KOPT-K1 (cell line): ENCODE data around the gene CKLF.

Source experiments
- H3K27ac ChIP-seq: fragments of 200-600 bp; sonication (generic); 2 replicates; pipeline ENCODE4 v1.5.1; 2016; ENCODE audit warnings: antibody characterized with exemption, mild to moderate bottlenecking, low read depth, low read length; ENCODE audit not compliant: poor library complexity, severe bottlenecking
- H3K36me3 ChIP-seq: fragments of 200-600 bp; sonication (generic); 2 replicates; pipeline ENCODE4 v1.5.1; 2017; ENCODE audit warnings: antibody characterized with exemption, mild to moderate bottlenecking, low read length, moderate library complexity; ENCODE audit not compliant: insufficient read depth
- H3K9me3 ChIP-seq: fragments of 200-600 bp; sonication (generic); 2 replicates; pipeline ENCODE4 v1.5.1; 2017; ENCODE audit warnings: antibody characterized with exemption, low read length, mild to moderate bottlenecking; ENCODE audit not compliant: insufficient read depth, poor library complexity, severe bottlenecking

The CKLF gene

DNA sequence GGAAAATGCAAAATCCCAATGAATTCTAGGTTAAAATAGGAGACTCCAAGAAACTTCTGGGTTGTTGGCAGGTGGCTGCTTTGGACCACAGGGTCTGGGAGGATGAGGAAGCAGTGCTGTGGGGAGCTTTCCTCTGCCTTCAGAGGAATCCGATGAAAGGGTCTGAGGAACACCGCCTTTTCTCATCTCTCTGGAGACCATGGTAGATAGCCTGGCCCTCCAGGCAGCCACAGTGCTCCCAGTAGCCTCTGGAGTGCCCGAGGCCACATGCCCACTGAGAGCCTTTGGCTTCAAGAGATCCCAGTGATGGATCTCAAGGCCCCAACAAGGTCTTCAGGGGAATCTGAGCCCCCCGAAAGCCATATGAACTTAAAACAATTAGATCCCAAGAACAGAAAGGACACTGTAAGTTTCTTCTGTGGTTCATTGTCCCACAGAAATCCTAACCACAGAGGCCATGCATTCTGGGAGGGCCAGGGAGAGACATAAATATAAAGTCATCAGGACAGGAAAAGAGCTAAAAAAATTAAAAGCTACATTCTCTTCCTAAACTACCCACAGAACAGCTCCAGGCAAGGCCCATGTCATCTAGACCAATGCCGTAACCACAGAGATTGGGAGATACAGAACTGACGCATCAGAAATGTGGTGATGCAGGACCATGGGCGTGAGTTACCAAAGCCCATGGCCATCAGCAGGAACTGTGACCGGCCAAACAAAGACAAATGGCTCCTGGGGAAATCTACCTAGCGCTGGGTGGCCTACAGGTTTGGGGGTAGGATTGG, 26.8 kb upstream of the CKLF start:
- H3K27ac ChIP-seq: peak overlapping the region; percentile 76
- no peaks in the 10 kb centered on the region for H3K36me3 ChIP-seq
- H3K9me3 ChIP-seq: no peaks in the 10 kb centered on the region

DNA sequence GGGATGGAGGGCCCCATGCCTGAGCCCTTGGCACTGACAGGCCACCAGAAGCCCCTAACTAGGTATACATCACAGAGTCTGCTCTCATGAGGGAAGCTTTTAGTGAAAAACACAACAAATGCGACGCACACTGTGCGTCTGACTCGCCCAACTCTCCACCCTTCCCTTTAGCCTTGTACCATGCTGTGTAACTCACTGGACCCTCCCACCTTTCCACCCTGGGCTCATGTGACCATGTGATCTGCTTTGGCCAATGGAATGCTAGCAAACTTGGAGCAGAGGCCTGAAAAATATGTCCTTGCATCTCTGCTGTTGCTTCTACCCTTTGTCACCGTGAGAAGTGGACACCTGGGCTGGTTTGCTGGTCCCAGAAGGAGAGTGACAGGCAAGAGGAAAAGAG, 24.1 kb upstream of the CKLF start:
- Histone ChIP-seq H3K27ac (peak overlapping the region; percentile 31), H3K9me3 (no peaks in the 10 kb centered on the region), H3K36me3 (no peaks in the 10 kb centered on the region)

DNA sequence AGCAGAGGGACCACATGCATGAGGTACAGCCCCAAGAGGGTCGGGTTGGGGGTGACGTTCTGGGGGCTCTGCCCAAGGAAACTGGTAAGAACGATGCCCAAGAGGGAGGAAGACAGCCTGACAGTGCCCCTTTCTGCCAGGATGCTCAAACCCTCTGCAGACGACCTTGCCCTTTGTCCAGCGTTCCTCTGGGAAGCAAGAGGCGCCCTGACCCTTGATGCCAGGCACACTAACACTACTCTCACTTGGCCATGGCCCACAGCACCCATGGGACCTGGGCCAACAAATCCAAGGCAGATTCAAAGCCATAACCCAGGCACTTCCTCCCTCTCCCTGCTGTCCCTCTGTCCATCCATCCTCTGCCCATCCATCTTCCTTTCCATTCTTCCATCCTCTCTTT, 22.9 kb upstream of the CKLF start:
- H3K36me3 ChIP-seq: no peaks in the 10 kb centered on the region
- no peak overlapping the region for H3K27ac ChIP-seq
- H3K9me3 ChIP-seq: no peaks in the 10 kb centered on the region

DNA sequence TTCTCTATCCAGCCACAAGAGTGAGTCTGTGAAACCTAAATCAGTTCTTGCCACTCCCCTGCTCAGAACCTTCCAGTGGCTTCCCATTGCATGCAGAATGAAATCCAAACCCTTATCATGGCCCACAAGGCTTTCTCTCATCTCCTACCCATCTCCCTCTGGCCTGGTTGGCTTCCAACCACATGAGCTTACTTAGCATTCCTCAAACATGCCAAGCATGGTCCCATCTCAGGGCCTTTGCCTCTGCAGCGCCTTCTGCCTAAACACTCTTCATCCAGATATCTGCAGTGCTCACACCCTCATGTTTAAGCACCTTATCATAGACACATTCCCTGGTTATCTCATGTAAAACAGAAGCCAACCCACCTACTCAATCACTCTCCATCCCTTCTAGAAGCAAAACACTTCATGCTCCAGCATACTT, 18.0 kb upstream of the CKLF start:
- H3K9me3 ChIP-seq: no peaks in the 10 kb centered on the region
- no peaks in the 10 kb centered on the region for H3K36me3 ChIP-seq
- no peak overlapping the region for H3K27ac ChIP-seq

DNA sequence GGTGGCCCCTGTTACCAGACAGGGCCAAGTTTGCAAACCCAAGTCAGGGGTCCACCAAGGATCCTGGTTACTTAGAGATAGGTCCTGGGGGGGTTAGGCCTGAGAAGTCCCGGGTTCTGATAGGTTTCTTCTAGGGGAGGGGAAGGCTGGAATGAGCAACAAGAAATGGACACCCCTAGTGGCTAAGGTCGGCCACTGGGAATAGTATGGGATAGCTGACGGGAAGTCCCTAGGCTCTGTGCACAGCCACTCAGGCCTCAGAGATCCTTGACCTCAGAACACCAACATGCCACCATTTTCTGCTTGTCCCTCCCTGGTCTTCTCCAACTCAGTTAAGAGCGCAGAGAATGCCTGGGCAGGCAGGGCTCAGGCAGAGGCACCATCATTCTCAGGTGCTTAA, 15.9 kb upstream of the CKLF start:
- Histone ChIP-seq H3K9me3 (no peaks in the 10 kb centered on the region), H3K36me3 (no peaks in the 10 kb centered on the region), H3K27ac (no peak overlapping the region)

DNA sequence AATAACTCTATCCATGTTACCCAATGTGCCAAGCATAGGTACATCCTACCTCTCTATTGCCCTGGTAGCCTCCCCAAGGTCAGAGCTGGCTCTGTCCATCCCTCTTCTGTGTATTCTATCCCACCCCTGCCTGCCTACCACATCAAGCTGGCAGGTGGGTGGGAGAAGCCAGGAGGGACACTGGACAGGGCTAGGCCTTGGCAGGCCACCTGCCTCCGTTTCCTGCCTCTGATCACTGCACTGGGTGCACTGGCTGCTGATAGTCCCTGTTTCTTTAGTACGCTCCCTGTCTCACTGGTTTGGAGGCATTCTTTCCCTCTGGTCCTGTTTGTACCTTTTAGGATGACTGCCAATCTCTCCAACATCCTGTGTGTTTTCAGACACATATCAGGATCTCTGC, 15.1 kb upstream of the CKLF start:
- Histone ChIP-seq H3K36me3 (no peaks in the 10 kb centered on the region), H3K27ac (no peak overlapping the region), H3K9me3 (no peaks in the 10 kb centered on the region)

DNA sequence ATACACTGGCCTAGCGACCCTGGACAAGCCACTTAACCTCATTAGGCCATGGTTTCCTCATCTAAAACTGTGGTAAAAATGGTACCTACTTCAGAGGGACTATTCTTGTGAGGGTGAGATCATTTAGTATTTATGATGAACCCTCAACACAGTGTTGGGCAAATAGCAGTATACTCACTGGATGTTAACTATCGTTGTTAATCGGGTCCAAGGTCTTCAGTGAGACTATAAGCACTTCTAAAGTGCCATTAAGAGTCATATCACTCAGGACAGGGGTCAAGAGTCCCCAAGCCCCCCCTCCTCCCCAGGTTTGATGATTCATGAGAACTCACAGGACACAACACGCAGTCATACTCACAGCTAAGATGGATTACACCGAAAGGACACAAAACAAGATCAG, 13.5 kb upstream of the CKLF start:
- Histone ChIP-seq H3K27ac (peak overlapping the region; percentile 43), H3K36me3 (no peaks in the 10 kb centered on the region), H3K9me3 (no peaks in the 10 kb centered on the region)

DNA sequence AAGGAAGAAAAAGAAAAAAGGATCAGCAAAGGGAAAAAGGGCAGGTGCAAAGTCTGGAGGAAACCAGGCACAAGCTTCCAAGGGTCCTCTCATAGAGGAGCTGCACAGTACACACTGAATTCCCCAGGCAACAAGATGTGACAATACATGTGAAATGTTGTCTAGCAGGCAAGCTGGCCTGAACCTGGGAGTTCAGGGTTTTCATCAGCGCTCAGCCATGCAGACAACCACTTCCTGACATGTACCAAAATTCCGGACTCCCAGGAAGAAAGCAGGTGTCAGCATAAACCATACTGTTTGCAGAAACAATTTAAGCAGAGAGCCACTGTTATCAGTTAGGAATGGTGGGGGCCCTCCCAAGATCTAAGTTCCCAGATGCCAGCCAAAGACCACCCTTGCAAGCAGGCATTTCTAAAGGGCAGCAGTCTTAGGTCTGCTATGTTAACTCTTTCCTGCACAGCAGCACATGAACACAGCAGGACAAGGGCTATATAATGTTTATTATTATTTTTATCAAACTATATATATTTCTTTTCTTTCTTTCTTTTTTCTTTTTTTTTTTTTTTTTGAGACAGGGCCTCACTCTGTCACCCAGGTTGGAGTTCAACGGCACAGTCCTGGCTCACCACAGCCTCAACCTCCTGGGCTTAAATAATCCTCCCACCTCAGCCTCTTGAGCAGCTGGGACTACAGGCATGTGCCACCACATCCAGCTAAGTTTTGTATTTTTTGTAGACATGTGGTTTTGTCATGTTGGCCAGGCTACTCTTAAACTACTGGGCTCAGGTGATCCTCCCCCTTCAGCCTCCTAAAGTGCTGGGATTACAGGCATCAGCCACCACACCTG, 12.5 kb upstream of the CKLF start:
- no peaks in the 10 kb centered on the region for H3K36me3 ChIP-seq
- no peaks in the 10 kb centered on the region for H3K9me3 ChIP-seq
- H3K27ac ChIP-seq: peak overlapping the region; percentile 43

DNA sequence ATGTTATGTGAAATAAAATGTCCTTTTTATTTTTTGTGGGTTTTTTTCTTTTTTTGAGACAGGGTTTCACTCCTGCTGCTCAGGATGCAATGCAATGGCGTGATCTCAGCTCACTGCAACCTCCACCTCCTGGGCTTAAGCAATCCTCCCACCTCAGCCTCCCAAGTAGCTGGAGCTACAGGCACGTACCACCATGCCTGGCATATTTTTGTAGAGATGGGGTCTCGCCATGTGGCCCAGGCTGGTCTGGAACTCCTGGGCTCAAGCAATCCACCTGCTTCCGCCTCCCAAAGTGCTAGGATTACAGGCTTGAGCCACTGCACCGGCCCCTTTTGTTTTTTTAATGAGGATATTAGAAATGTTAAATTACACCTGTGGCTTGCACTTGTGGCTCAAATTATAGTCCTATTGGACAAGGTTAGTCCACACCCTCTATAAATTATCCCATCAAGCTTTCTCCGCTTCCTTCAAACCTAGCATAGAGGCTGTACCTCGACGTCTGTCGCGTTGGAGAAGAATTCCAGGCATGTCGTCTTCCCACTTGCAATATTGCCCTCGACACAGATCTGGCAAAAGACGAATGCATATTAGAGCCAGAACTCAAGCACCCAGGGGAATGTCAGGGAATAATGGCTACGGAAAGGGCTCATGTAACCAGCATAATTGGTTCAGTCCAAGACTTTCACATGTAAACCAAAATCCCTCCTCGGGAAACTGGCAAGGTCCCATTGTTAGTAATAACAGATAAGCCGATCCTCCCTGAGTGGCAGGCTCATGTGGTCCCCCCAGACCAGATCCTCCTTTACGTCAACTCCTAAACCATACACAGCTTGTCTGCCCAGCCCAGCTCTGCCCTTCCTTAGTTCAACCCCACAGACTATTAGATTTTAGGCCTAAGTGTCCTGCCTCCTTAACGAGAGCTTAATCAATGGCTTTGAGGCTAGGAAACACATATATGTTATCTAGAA, 10.7 kb upstream of the CKLF start:
- no peak overlapping the region for H3K27ac ChIP-seq
- H3K9me3 ChIP-seq: no peaks in the 10 kb centered on the region
- no peaks in the 10 kb centered on the region for H3K36me3 ChIP-seq

DNA sequence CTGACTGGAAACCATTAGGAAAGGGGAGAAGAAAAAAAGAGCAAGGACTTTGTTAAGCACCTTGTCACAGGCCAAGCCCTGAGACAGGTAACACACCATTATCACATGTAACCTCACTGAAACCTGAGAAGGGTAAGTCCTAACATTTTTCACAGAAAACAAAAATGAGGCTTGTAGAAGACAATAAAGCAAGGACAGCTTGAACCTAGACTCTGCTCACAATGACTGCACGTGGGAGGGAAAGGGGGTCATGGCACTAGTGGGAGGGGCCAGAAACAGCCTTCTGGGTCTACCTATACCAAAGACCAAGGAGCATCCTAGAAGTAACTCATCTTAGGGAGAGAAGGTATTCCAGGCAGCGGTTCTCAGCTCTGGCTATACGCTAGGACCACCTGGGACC, 10.0 kb upstream of the CKLF start:
- H3K9me3 ChIP-seq: no peaks in the 10 kb centered on the region
- no peak overlapping the region for H3K27ac ChIP-seq
- H3K36me3 ChIP-seq: no peaks in the 10 kb centered on the region

DNA sequence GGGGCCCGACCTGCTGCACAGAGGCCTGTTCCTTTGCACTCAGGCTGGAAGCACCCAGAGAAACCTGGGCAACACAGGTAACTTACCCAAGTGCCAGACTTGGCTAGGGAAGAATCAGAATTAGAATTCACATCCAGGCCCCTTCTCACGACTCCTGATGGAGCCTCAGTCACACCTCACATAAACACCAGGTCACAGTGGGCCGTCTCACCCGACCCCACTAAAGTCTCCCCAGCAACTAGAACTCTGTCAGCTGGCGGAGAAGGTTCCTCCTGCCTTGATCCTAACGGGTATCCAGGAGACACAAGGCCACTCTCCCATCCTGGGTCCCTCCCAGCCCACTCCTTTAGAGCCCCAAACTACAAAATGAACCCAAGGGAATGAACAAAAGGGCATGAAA, 8.8 kb upstream of the CKLF start:
- no peaks in the 10 kb centered on the region for H3K9me3 ChIP-seq
- H3K27ac ChIP-seq: peak overlapping the region; percentile 2

DNA sequence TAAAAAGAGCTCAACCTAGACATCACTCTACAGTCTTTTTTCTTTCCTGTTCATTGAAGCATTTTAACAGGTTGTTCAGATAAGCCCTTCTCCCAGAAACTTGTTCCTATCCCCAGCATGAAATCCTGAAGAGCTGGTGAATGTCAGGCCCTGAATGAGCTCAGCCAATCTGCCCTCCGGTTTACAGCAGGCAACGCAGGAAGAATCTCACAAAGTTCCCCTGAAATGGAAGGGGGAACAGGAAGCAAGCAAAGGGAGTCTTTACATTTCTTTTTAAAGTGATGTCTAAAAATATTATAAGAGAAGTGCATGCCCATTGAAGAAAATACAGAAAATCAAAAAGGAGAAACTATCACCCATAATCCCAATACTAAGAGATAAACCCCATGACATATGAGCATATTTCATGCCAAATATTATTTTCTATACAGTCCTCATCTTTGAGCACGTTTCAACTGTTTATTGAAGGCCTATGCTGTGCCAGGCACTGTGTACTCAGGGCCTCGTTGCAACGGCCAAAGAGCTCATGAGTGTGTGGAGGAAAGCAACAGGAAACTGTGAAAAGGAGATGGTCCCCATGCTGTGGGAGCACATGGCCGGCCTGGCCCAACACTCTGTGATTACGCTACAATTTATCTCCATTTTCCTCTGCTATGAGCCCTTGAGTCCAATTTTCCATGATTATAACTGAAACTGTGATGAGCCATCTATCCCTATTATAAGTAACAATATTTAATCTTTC, 8.2 kb upstream of the CKLF start:
- H3K36me3 ChIP-seq: no peaks in the 10 kb centered on the region
- peak overlapping the region; percentile 2 for H3K27ac ChIP-seq
- H3K9me3 ChIP-seq: no peaks in the 10 kb centered on the region

More for the DNA sequence above, 8.8 kb upstream of the CKLF start:
- no peaks in the 10 kb centered on the region for H3K36me3 ChIP-seq

DNA sequence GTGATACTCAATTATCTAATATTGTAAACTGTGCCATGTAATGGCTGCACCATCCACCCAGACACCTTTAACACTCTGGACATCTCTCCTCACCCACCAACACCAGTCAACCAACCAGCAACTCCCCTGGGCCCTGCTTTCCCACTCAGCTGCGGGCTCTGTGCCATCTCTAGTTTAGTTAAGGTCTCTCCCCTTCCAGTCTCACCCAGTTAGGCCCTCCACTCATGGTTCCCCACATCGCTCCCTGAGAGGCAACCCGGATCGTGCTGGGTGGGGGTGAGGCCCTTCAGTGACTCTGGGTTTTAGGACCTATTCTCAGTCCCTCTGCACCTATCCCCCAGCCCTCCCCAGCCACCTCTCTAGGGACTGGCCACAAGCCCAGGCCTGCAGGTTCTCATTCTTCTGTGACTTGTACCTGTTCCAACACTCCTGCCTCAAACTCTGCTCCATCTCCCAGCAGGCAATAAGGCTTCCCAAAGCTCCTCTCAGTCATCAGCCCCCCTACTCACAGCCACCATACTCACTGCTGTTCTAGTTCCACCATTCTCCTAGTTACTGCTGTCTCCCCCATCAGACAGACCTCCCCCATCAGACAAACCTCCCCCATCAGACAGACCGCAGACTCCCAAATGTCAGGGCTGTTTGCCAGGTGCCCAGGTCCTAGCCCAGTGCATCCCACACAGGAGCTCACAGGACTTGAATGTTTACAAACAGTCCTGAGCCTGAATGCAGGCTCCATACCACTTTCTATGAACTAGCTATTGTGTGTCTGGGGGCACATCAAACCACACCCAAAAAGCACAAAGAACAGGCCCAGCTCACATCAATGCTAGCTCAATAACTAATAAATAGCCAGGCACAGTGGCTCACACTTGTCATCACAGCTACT, 5.0 kb upstream of the CKLF start:
- no peaks in the 10 kb centered on the region for H3K9me3 ChIP-seq
- H3K36me3 ChIP-seq: no peaks in the 10 kb centered on the region
- peak overlapping the region; percentile 98 for H3K27ac ChIP-seq
